GM23338 (cell line): ENCODE results near the gene PIAS4. TPM values are rescaled to one million over a fixed set of nuclear protein-coding genes. Genes with fewer than 3 reads are reported as not detected.

Source experiments
- ATAC-seq: fragments of 200-7000 bp; cut with Tn5 transposase; 3 replicates; pipeline ENCODE4 v1.9.1; 2020
- DNase-seq: peaks from one replicate; pipeline ENCODE4 v3.0.0-alpha.2; 2015; ENCODE audit warnings: low spot score
- H2AFZ ChIP-seq: fragments of 200-600 bp; sonication (generic); 2 replicates; pipeline ENCODE4 v1.8.0; 2016; ENCODE audit warnings: antibody characterized with exemption, mild to moderate bottlenecking, moderate library complexity
- H3F3A ChIP-seq: fragments of 200-600 bp; sonication (generic); replicated peaks from 2 replicates; pipeline ENCODE4 v1.8.0; 2017; ENCODE audit warnings: antibody characterized with exemption, mixed run types, low read depth
- H3K27ac ChIP-seq: fragments of 200-600 bp; sonication (generic); 2 replicates; pipeline ENCODE4 v1.6.1; 2016; ENCODE audit warnings: low read depth
- H3K27me3 ChIP-seq: fragments of 200-600 bp; sonication (generic); 2 replicates; pipeline ENCODE4 v1.8.0; 2016; ENCODE audit warnings: mild to moderate bottlenecking, mixed run types, moderate library complexity; ENCODE audit not compliant: insufficient read depth
- H3K36me3 ChIP-seq: fragments of 200-600 bp; sonication (generic); 2 replicates; pipeline ENCODE4 v1.8.0; 2016; ENCODE audit warnings: mild to moderate bottlenecking; ENCODE audit not compliant: insufficient read depth
- H3K4me1 ChIP-seq: fragments of 200-600 bp; sonication (generic); 2 replicates; pipeline ENCODE4 v1.8.0; 2016; ENCODE audit warnings: mild to moderate bottlenecking, moderate library complexity; ENCODE audit not compliant: insufficient read depth
- H3K4me2 ChIP-seq: fragments of 200-600 bp; sonication (generic); 2 replicates; pipeline ENCODE4 v1.7.1; 2017; ENCODE audit warnings: mixed run types
- H3K4me3 ChIP-seq: fragments of 200-600 bp; sonication (generic); 2 replicates; pipeline ENCODE4 v1.6.1; 2016; ENCODE audit warnings: mixed run types
- H3K79me2 ChIP-seq: fragments of 200-600 bp; sonication (generic); replicated peaks from 2 replicates; pipeline ENCODE4 v1.8.0; 2017; ENCODE audit warnings: mild to moderate bottlenecking; ENCODE audit not compliant: insufficient read depth
- H3K9me2 ChIP-seq: fragments of 200-600 bp; sonication (generic); 2 replicates; pipeline ENCODE4 v1.8.0; 2017; ENCODE audit not compliant: insufficient read depth
- H4K20me1 ChIP-seq: fragments of 200-600 bp; sonication (generic); replicated peaks from 2 replicates; pipeline ENCODE4 v1.8.0; 2017; ENCODE audit warnings: mild to moderate bottlenecking; ENCODE audit not compliant: insufficient read depth
- H3K27ac Mint-ChIP-seq: 2 replicates; pipeline ENCODE4 v1.8.0; 2020; ENCODE audit warnings: inconsistent platforms, mild to moderate bottlenecking, moderate library complexity, mixed read lengths
- H3K27me3 Mint-ChIP-seq: 3 replicates; pipeline ENCODE4 v1.8.0; 2022; ENCODE audit warnings: low read depth, mild to moderate bottlenecking, moderate library complexity, mixed read lengths, inconsistent platforms; ENCODE audit not compliant: insufficient read depth, poor library complexity
- H3K36me3 Mint-ChIP-seq: 3 replicates; pipeline ENCODE4 v1.8.0; 2021; ENCODE audit warnings: low read depth, mild to moderate bottlenecking, inconsistent platforms, moderate library complexity, mixed read lengths
- H3K4me1 Mint-ChIP-seq: 3 replicates; pipeline ENCODE4 v1.8.0; 2020; ENCODE audit warnings: mild to moderate bottlenecking, inconsistent platforms, mixed read lengths
- H3K4me3 Mint-ChIP-seq: 3 replicates; pipeline ENCODE4 v1.8.0; 2021; ENCODE audit warnings: moderate library complexity, mild to moderate bottlenecking, inconsistent platforms, mixed read lengths
- H3K9me3 Mint-ChIP-seq: 3 replicates; pipeline ENCODE4 v1.8.0; 2020; ENCODE audit warnings: moderate library complexity, mild to moderate bottlenecking, inconsistent platforms, mixed read lengths
- CREB1 ChIP-seq: fragments of 250-450 bp; sonication (Bioruptor Pico); IDR thresholded peaks from 2 replicates; pipeline ENCODE4 v1.5.0; 2020; ENCODE audit warnings: low read depth, mild to moderate bottlenecking, moderate library complexity
- ETS1 ChIP-seq: IDR thresholded peaks from 2 replicates; pipeline ENCODE4 v1.6.1; 2016; ENCODE audit warnings: antibody characterized with exemption
- EZH2 ChIP-seq: fragments of 200-600 bp; sonication (generic); IDR thresholded peaks from one replicate; pipeline ENCODE4 v1.8.0; 2017; ENCODE audit warnings: antibody characterized with exemption, mild to moderate bottlenecking, low read depth; ENCODE audit not compliant: unreplicated experiment
- EZH2phosphoT487 ChIP-seq: fragments of 200-600 bp; sonication (generic); IDR thresholded peaks from one replicate; pipeline ENCODE4 v1.8.1; 2018; ENCODE audit warnings: antibody characterized with exemption; ENCODE audit not compliant: unreplicated experiment
- JUNB ChIP-seq: IDR thresholded peaks from one replicate; pipeline ENCODE4 v1.6.1; 2016; ENCODE audit warnings: antibody characterized with exemption; ENCODE audit not compliant: unreplicated experiment
- NANOG ChIP-seq: IDR thresholded peaks from 2 replicates; pipeline ENCODE4 v1.6.1; 2016; ENCODE audit warnings: antibody characterized with exemption, borderline replicate concordance
- POLR2AphosphoS5 ChIP-seq: IDR thresholded peaks from 2 replicates; pipeline ENCODE4 v1.6.1; 2016; ENCODE audit warnings: antibody characterized with exemption, low read depth
- REST ChIP-seq: IDR thresholded peaks from one replicate; pipeline ENCODE4 v1.6.1; 2018; ENCODE audit warnings: antibody characterized with exemption; ENCODE audit not compliant: unreplicated experiment
- STAT1 ChIP-seq: IDR thresholded peaks from one replicate; pipeline ENCODE4 v1.6.1; 2016; ENCODE audit warnings: antibody characterized with exemption; ENCODE audit not compliant: unreplicated experiment
- ZNF114 ChIP-seq: fragments of 250-450 bp; sonication (Bioruptor Pico); IDR thresholded peaks from 2 replicates; pipeline ENCODE4 v1.5.0; 2020; ENCODE audit warnings: mild to moderate bottlenecking, moderate library complexity
- polyA plus RNA-seq: library from polyadenylated mRNA; unstranded; fragments of >200 nt; fragmentation: Nextera tagmentation; extraction: Ambion mirVana; gene quantifications from 2 replicates; pipeline ENCODE4 v1.2.1, GENCODE V29; 2016
- total RNA-seq: library from RNA; depleted of rRNA; stranded (reverse); fragments of >200 nt; shearing (Covaris generic); gene quantifications from 2 replicates; pipeline ENCODE4 v1.2.3, GENCODE V29; 2014

The PIAS4 gene
- total and polyA plus RNA-seq, 2 experiments from 2014 or later: 17.0 to 48.4 TPM

DNA sequence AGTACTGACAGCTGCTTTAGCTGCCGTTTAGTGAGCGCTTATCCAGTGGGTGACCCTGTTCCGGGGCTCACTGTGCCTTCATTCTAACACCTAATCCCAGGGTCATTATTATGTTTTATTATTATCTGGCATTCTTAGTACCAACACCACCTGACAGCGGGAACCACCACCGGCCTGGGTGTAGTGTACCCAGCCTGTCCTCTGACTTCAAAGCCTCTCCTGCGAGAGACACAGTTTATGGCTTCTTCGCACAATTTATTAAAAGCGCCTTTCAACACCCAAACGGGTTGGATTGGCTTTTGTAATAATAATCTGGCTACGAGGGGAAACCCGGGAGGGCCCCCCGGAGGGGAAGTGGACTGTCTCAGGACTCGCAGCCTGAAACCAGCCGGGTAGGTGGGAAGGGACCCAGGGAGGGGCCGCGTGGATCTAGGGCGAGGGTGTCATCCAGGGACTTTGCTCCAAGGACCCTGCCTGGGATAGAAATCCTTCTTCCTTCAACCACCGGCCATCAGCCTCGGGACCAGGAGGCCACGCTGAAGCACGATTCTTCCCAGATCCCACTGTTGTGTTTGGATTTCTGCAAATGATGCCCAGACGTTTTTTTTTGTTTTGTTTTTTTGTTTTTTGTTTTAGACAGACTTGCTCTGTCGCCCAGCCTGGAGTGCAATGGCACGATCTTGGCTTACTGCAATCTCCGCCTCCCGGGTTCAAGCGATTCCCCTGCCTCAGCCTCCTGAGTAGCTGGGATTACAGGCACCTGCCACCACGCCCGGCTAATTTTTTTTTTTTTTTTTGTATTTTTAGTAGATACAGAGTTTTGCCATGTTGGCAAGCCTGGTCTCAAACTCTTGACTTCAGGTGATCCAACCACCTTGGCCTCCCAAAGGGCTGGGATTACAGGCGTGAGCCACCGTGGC, 60.8 kb downstream of the PIAS4 start:
- Mint-ChIP-seq H3K4me3 (peak overlapping the region; percentile 70), H3K27ac (no peak overlapping the region), H3K9me3 (no peaks in the 10 kb centered on the region; the same call in 2 of the 3 replicates), H3K27me3 (peaks cover 28% of the 10 kb centered on the region), H3K36me3 (peaks cover 3% of the 10 kb centered on the region; the same call in 1 of the 3 replicates), H3K4me1 (peaks cover 10% of the 10 kb centered on the region)
- no peaks in the 10 kb centered on the region for H3K36me3 ChIP-seq
- H3K4me1 ChIP-seq: peaks cover 12% of the 10 kb centered on the region
- no peak overlapping the region for H2AFZ ChIP-seq
- H3K4me2 ChIP-seq: peak overlapping the region; percentile 88
- no peak for TF ChIP-seq ETS1
- TF ChIP-seq EZH2: peak; percentile 68
- H3F3A ChIP-seq: peaks cover 9% of the 10 kb centered on the region
- peaks cover 5% of the 10 kb centered on the region; the same call in 1 of the 2 replicates for H4K20me1 ChIP-seq
- peaks cover 17% of the 10 kb centered on the region for H3K79me2 ChIP-seq
- DNase-seq: no peak
- no peak overlapping the region for H3K27ac ChIP-seq
- peaks cover 30% of the 10 kb centered on the region for H3K27me3 ChIP-seq
- peak overlapping the region; percentile 75 for H3K4me3 ChIP-seq
- no peak for ATAC-seq
- H3K9me2 ChIP-seq: no peaks in the 10 kb centered on the region

DNA sequence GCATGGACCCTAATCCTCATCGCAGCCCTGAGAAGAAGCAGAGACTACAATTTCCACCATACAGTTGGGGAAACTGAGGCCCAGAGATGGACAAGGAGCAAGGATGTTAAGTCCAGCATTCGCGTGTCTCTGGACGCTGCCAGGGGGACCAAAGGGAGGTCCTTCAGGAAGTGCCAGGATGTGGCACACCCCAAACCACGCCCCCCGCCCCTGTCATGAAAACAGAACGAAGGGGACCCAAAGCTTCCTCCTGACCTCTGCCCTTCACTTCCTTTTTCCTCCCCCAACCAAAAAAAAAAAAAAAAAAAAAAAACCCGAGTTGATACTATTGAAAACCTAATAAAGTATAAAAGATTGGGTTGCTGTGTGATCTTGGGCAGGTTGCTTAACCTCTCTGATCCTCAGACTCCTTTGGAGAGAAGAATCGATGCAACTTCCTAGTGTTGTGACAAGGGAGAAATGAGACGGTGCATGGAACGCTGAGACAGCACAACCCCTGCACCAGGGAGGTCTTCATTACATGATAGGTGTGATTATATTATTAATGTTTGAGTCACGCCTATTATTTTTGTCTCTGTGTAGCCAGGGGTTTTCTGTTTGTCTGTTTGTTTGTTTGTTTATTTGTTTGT, 61.9 kb downstream of the PIAS4 start:
- Histone ChIP-seq H3K4me1 (peaks cover 7% of the 10 kb centered on the region), H2AFZ (no peak overlapping the region), H3F3A (peaks cover 9% of the 10 kb centered on the region), H3K4me2 (no peak overlapping the region), H4K20me1 (no peaks in the 10 kb centered on the region; the same call in 1 of the 2 replicates), H3K4me3 (no peak overlapping the region), H3K27me3 (peaks cover 30% of the 10 kb centered on the region), H3K27ac (no peak overlapping the region), H3K79me2 (peaks cover 6% of the 10 kb centered on the region), H3K9me2 (no peaks in the 10 kb centered on the region), H3K36me3 (no peaks in the 10 kb centered on the region)
- ATAC-seq (no peak), DNase-seq (peak; percentile 52)
- Mint-ChIP-seq H3K9me3 (no peaks in the 10 kb centered on the region; the same call in 2 of the 3 replicates), H3K36me3 (no peaks in the 10 kb centered on the region), H3K4me3 (no peak overlapping the region), H3K4me1 (peaks cover 7% of the 10 kb centered on the region; the same call in 2 of the 3 replicates), H3K27me3 (peaks cover 22% of the 10 kb centered on the region), H3K27ac (no peak overlapping the region)
- TF ChIP-seq STAT1 (no peak), EZH2 (no peak), POLR2AphosphoS5 (no peak), JUNB (no peak), NANOG (no peak), EZH2phosphoT487 (no peak), ZNF114 (no peak), REST (no peak), CREB1 (CRISPR knock-in tag) (no peak)
